ENCODE results near the gene ISOC1.

ISOC1 gene

DNA sequence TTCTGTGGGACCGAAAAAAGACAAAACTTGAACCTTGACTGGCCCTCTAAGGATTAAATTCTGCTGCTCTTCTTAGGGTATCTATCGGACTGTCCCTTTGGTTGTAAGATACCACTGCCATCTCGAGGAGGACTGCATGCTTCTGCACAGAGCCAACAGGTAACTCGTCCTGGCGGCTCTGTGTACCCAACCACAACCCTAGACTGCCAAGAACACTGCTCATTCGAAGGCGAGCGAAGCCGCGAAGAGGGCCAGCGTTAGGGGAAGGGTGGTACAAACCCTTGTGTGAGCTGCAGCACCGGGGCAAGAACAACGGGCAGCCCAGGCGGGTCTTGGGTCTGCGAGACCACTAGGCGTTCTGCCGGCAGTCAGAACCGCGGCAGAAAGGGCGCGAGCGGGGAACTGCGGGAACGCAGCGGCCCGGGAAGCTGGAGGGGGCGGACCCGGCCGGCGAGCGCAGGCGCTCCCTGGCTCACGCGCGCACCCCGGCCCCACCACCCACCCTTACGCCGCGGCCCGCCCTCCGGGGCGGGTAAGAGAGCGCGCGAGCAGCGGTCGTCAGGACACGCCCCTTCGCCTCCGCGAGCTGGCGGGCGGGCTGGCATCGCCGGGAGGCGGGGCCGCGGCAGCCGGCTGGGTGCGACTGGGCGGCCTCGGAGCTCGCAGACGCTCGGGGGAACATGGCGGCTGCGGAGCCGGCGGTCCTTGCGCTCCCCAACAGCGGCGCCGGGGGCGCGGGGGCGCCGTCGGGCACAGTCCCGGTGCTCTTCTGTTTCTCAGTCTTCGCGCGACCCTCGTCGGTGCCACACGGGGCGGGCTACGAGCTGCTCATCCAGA is at the start of gene ISOC1:
Gene ISOC1, plus strand, starts transcription at position 663 of the 837 bp plus-strand sequence. Its CDS starts 18 bp downstream, at position 681.
- peak; percentile 94 for DNase-seq

DNA sequence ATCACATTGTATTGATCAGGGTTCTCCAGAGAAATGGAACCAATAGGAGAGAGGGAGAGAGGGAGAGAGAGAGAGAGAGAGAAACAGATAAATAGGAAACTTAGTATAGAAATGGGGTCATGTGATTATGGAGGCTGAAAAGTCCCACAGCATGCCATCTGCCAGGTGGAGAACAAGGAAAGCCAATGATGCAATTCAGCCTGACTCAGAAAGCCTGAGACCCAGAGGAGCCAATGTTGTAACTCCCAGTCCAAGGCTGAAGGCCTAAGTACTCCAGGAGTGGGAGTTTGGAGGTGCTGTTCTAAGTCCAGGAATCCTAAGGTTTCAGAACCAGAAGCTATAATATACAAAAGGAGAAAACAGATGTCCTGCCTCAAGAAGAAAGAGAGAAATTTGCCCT is 48.4 kb upstream of the ISOC1 start:
- DNase-seq = no peak

DNA sequence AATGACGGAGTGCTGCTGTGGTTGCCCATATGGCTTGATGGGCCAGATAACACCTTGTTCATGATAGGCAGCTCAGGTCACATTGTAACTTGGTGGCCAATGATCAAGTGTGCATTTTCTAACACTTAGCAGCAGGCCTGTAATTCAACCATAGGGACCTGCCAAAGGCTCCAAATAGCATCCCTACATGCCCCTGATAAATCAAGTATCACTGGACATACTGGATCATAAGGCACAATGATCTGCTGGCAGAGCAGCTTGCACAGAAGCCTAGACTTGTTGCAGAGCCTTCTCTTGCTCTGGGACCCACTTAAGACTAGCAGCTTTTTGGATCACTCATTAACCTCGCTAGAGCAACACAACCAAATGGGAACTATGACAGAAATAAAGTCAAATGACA is 46.0 kb upstream of the ISOC1 start:
- no peak for DNase-seq

DNA sequence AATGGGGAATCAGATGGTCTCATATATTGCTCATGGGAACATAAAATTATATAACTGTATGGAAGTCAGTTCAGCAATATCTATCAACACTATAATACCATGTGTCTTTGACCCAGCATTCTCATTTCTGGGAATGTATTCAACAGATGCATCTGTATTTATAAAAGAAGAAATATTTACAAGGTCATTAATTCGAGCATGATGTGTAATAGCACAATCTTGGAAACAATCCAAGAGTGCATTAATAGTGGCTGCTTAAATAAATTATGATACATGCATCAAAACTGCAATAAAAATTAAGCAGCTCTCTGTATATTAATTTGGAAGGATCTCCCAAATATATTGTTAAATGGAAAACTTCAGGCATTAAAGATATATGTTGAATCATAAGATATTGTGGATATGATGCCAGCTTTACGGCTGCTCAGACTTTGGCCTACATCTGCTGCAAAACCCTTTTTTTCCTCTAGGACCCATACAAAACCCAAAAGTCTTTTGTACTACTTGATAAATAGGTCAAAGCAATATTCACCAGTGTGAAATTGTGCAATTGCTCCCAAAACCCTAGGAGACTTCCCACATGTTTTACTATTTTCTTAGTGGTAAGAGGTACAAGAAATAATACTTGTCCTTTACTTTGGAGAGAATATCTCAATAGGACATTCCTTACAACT is 45.3 kb upstream of the ISOC1 start:
- no peak for DNase-seq

DNA sequence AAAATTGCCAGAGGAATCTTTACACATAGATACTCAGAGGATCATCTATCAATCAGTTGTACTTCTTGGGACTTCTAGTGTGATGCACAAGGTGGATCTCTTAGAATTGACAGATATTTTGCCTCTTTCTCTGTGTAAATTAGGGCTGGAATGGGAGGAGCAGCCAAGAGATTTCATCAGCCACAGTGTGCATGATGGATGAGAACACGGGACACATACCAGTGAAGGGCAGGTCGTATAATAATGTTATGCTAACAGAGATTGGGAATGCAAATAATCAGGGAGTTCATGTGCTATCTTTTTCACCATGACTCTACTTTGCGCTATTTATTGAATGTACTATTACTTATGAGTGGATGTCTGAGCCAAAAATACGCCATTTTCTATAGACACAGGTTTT is 43.3 kb upstream of the ISOC1 start:
- DNase-seq = no peak

DNA sequence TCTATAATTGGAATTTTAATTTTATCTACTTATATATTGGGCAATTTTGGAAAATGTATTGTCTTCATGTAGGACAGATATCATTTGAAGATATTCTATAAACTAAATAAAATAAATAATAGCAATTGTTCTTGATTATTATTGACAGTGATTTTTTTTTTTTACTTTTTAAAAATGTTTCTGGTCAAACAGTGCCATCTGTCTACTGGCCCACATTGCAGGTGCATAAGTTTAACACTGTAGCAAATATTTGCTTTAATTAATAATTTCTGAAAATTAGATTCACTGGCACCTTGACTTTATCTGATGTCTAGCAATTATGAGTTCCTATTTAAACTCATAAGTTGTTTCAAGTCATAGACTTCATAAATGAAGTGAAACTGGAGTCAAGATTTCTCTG is 41.1 kb upstream of the ISOC1 start:
- DNase-seq = peak; percentile 28

DNA sequence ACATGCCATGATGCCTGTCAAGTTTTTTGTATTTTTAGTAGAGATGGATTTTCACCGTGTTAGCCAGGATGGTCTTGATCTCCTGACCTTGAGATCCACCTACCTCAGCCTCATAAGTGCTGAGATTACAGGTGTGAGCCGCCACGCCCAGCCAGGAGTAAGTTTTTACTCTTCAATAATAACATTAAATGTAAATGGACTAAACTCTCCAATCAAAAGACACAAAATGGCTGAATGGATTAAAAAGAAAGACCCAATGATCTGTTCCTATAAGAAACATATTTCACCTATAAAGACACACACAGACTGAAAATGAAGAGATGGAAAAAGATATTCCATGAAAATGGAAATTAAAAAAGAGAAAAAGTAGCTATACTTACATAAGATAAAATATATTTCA is 37.2 kb upstream of the ISOC1 start:
- DNase-seq = no peak

DNA sequence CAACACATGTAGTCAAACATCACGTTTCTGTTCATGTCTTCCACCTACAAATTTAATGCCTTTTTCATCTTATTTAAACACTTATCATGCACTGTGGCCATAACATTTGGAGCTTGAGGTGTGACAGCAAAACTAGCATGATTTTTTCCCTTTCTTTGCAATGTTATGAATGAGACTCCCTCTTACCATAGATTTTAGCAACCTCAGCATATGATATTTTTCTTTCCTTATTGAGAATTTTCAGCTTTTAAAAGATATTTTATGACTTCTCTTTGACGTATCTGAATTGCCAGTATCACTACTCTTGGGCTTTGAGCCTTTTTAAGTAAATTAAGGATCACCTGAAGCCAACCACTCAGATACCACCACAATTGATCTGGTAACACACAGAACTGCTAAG is 32.7 kb upstream of the ISOC1 start:
- DNase-seq = no peak

DNA sequence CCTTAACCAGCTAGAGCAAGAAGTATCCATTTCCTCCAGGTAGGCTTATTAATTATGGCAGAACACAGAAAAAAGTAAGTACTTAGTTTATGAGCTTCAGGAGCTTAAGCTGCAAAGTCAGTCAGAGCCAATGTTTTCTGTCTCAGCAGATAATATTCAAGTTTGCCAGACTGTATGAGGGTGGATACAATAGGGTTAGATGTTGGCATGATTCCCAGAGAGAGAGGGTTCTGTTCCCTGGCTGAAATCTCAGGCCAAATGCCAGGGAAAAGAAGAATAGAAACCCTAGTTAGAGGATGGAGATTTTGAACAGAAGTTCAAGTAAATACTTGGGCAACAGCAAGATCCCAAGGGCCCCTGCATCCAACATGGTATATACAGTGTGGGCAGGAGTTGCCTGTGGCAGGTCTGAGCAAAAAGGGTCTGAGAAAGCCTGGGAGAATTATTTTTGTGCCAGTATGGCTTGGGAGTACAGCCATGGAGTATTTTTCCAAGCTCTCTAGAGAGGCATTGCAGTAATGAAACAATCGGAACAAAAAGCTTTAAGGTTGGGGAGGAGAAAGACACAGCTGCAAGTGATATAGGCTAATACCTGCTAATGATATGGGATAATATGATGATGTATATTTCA is 31.0 kb upstream of the ISOC1 start:
- peak; percentile 6 for DNase-seq

DNA sequence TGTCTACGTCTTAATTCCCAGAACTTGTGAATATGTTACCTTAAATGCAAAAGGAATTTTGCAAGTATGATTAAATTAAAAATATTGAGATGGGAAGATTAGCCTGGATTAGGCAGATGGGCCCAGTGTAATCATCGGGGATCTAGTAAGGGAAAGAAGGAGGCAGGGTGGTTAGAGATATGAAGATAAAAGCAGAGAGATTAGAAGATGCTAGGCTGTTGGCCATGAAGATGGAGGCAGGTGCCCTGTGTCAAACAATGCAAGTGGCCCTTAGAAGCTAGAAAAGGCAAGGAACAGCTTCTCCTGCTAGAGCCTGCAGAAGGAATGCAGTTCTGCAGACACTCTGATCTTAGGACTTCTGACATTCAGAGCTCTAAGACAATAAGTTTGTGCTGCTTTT is 28.8 kb upstream of the ISOC1 start:
- DNase-seq = no peak

DNA sequence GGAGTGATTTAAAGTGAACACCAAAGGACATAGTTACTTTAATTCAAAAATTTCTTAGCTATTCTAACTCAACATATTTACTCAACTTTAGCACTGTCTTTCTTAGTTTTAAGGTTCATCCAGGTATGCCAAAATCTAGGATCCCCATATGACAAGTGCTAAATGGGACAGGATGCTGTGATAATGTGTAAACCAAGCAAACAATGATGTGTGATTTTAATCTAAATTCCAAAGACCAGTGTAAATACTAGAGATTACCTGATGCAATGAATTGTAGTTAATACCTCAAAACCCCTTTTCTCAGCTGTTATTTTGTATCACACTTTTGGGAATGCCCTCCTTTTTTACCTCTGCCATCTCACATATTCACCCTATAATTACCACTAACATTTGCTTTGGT is 26.8 kb upstream of the ISOC1 start:
- no peak for DNase-seq

DNA sequence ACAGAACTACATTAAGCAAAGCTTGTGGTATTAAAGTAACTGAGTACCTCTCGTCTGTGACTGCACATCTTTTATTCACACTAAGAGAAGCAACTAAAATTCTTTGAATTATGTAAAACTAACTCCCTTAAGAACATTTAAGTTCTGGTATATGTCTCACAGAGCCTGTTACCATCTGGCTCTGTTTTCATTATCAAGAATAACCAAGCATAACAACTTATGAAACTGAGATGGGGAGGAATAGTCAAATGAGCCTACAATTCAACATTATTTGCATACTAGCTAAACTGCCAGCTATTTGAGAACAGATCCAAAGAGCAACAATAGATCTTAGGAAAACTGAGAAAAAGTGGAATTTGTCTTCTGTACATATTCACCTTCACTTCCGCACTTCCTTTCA is 25.3 kb upstream of the ISOC1 start:
- DNase-seq = no peak

DNA sequence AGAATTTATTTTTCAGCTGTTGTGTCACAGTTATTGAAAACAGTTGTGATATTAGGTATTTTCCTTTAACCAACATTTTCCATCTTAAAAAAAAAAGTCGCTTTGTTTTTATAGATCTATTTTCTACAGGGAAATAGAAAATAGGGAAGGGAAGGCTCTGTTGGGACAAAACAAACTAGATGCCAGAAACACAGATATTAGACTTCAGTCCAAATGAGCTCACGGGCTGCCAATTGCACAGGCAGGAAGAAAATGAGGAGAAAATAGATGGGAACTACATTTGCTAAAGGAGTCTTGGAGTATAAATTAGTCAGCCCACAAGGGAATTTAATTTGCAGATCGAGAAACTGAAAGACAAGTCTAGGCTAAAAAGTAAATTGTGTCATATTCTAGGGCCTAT is 21.4 kb upstream of the ISOC1 start:
- DNase-seq = no peak

DNA sequence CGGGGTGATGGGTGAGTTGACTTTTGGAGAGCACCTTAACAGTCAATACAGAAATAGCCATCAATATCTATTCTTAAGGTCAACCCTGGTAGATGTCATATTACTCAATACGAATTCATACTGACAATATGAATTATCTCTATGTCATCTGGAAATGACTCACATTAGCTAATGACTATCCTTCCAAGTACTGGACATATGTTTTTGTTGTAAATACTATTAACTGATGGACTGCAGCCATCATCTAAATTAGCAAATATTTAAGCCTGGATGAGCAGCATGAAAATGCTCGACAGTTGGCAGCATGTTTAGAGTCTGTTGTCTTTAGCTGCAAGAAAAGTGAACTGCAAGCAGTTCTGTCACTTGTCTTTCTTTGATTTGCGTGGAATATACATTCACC is 19.6 kb upstream of the ISOC1 start:
- DNase-seq = no peak

DNA sequence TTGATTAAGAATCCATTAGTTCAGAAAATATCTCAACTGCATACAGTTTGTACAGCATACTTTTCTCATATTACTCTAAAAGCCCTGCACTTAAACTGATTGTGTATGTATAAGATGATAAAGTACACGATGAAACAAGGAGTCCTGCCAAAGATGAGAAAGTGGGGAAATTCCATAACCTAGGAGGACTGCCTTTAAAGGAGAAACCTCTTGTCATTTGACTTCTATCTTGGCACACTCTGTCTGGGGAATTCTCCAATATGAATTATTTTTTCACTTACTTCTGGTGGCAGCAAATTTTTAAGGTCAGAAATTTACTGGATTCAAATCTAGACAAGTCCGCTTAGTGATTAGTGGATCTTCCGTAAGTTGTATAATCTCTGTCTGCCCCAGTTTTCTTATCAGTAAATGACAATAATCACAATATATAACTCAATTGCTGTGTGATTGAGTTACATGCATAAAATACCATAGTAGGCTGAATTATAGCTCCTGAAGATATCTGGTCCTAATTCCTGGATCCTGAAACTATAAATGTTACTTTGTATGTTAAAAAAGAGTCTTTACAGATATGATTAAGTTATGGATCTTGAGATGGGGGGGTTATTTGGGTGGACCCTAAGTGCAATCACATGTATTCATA is 17.0 kb upstream of the ISOC1 start:
- DNase-seq = no peak

DNA sequence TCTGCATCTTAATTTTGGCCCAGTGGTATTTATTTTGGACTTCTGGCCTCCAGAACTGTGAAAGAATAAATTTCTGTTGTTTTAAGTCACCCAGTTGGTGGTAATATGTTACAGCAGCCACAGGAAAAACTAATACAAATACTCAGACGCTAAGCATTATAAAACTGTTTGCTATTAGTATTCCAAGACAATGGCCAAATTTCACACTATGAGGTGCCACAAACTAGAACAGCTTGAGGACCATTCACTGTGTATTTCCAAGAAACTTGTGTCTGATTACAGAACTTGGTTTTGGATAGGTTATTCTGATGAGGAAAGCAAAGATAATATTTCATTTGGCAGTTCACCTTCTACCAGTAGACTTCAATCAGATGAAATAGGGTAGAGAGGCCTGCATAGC is 16.3 kb upstream of the ISOC1 start:
- peak; percentile 55 for DNase-seq

DNA sequence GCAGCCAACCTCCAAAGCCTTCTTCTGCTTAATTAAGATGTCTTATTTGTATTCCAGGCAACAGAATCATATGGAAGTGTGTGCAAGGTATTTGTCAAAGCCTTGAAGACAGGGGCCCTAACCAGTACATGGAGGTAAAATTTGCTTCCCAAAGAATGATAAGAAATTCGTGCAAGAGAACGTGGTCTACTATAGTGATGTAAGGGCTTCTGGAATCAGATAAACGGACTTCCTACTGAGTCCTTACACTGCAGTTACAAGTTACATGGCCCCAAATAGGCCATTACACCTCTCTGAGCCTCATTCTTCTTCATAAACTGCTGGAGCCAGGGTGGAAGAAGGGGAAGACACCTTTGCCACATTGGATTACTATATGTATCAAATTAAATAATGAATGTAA is 15.9 kb upstream of the ISOC1 start:
- DNase-seq = peak; percentile 72

DNA sequence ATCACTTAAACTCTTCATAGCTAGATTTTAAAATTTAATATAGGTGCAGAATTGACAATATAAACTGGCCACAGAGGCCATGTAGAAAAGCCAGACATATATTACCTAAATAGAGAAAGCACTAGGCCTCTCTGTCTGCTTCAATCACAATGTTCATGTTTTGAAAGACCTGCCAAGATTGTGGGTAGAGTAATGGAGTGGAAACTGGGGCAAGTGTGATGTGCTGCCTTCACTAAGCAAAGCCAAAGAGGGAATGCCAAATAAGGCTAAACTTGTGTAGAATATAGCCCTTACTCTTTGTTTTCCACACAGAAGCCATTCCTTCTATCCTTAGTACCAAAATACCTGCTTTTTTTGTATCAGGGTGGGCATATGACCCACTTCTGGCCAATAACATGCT is 15.1 kb upstream of the ISOC1 start:
- DNase-seq = no peak

DNA sequence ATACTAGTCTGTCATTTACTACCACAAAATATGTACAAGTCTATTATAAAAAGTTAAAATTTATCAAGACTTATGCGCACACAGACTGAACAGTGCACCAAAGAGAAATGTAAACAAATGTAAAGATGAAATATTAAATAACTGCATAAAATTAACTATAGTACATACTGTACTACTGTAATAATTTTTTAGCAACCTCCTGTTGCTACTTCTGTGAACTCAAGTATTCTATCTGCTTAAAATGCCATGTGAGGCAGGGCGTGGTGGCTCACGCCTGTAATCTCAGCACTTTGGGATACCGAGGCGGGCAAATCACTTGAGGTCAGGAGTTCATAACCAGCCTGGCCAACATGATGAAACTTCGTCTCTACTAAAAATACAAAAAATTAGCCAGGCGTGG is 13.8 kb upstream of the ISOC1 start:
- DNase-seq = no peak

DNA sequence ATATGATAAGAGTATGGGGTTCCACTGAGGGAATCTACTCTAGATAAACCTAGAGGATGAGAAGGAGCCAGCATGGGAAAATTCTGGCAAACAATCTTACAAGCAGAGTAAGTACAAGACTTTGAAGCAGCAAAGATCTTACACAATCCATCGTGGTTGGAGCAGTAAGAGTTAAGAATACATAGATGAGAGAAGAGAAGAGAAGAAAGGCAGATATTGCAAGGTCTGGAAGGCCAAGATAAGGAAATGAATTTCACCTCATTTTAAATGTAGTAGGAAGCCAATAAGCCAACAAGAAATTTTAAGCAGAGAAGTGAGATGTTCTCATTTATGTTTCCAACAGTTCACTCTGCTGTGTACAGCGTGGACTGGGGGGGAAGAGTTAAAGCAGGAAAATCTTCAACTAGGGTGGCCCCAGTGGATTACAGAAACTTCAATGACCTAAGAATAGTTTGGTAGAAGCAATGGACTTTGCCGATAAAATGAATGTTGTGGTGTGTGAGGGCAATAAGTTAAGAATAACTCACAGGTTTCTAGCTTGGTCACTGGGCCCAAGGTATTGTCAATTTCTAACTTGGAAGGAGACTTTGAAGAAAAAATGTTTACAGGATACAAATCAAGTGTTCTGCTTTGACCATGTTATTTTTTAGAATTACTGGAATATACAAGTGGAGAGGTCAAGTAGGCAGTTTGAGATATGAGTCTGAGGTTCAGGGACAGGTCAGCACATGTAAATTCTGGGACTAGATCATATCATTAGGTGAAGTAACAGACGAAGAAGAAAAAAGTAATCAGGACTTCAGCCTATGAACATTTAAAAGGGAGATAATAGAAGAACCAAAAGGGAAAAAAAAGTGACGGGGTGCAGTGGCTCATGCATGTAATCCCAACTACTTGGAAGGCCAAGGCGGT is 12.1 kb upstream of the ISOC1 start:
- peak; percentile 95 for DNase-seq

DNA sequence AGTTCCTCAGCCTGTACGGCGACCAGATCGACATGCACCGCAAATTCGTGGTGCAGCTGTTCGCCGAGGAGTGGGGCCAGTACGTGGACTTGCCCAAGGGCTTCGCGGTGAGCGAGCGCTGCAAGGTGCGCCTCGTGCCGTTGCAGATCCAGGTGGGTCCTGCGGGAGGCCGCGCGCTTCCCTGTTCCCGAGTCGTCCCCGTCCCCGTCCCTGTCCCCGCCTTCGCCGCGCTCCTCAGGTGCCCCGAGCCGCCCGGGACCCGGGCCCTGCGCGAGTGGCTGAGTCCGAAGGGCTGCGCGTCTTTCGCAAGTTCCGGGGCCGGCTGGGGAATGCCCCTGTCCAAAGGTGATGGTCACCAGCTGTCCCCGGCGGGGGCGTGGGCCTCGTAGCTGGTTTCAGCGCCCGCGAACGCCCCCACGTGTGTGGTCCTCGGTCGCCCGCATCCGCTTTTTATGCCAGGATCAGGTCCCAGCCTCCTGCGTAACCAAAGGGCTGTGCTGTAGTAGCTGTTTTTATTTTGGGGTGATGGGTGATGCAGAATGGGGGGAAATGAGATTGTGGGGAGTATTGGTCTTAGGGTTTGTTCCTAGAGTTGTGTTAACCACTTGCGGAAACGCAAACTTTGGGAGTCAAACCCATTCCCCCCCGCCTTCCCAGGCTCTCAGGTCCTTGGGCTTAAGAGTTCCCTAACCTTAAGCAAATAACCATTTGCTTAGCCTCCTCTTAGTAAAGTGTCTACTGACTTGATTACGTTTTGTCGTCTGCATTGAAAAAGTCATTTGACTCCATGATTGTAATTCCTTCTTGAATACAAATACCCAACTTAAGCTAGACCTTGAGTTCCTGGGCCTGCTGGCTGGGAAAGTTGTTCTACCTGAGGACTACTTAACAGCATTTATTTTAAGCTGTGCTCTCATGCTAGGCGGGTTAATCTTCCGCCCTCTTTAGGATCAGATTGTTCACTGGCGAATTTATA is 663 bp downstream of the ISOC1 start:
- peak; percentile 80 for DNase-seq

All from OCI-M1 (cell line).